Omental fat pad (tissue), 4 donors: ENCODE results near the gene IGSF8. TPM values are rescaled to one million over a fixed set of nuclear protein-coding genes. Genes with fewer than 3 reads are reported as not detected.

Experiments used
- ATAC-seq: fragments of 150-250 bp; one replicate; pipeline ENCODE4 v1.9.1; 2016; ENCODE audit warnings: mild to moderate bottlenecking, moderate library complexity; ENCODE audit not compliant: low FRiP score
- DNase-seq: peaks from one replicate; pipeline ENCODE4 v3.0.0-alpha.2; 2019; ENCODE audit warnings: low spot score
- total RNA-seq, 4 donors: library from RNA; depleted of rRNA; stranded (reverse); fragments of >200 nt; gene quantifications; one replicate each; pipeline ENCODE4 v1.1.0, GENCODE V29; 2016
- TF ChIP-seq, protein P1 (sequence below), 3 donors: fragments of 450-650 bp; IDR thresholded peaks; one replicate each; pipeline ENCODE4 v1.5.1; 2016 to 2017; ENCODE audit warnings: antibody characterized with exemption in 3 of 3, mild to moderate bottlenecking in 3 of 3, moderate library complexity in 2 of 3

Gene IGSF8
- total RNA-seq, 4 donors from 2014 or later = 17.5 to 20.5 (median 18.6) TPM

DNA sequence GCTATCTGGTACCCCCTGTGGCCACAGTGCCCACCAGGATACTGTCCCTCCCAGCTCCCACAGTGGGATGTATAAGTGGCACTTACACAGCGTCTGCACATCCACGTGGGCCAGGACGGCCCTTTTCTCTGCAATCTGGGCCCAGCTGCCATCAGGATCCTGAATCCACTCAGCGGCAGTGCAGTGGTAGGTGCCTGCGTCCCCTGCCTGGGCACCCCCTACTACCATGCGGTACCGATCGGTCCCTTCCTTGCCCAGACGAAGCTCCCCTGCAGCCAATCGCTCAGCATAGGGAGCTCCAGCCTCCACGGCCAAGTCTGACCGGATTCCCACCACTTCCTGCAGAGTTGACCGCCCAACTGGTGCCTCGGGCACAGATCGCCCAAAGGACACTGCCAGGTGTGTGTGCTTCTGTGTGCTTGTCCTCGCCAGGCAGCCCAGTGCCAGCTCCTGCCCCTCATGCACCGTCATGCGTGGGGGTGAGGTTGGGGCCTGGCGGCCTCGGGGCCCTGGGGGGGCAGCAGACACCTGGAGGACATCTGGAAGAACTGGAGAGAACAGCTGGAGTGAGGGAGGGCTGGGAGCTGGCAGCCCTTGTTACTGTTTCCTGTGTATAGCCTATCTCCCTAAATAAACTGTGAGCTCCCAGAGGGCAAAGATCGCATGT, 4.7 kb downstream of the IGSF8 start:
- ATAC-seq = no peak
- TF ChIP-seq, protein P1, sequence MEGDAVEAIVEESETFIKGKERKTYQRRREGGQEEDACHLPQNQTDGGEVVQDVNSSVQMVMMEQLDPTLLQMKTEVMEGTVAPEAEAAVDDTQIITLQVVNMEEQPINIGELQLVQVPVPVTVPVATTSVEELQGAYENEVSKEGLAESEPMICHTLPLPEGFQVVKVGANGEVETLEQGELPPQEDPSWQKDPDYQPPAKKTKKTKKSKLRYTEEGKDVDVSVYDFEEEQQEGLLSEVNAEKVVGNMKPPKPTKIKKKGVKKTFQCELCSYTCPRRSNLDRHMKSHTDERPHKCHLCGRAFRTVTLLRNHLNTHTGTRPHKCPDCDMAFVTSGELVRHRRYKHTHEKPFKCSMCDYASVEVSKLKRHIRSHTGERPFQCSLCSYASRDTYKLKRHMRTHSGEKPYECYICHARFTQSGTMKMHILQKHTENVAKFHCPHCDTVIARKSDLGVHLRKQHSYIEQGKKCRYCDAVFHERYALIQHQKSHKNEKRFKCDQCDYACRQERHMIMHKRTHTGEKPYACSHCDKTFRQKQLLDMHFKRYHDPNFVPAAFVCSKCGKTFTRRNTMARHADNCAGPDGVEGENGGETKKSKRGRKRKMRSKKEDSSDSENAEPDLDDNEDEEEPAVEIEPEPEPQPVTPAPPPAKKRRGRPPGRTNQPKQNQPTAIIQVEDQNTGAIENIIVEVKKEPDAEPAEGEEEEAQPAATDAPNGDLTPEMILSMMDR (IDR thresholded peaks at IDR 0.05) = no peak
- no peak for DNase-seq

DNA sequence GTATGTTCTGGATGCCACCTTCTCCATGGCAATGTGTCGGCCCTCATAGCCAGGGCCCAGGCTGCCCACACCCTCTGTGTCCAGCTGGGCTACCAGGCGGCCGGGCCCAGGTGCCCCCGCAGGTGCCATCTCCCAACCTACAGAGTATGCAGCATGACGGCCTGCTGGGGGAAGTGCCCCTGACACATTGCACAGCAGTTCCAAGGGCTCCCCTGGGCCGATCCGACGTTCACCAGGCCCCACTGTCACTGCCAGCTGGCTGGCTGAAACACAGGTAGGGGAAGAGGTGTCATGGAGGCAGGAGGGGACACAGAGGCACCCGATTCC, 5.4 kb downstream of the IGSF8 start:
- TF ChIP-seq, protein P1 (IDR thresholded peaks at IDR 0.05) = no peak
- no peak for DNase-seq
- ATAC-seq = no peak

DNA sequence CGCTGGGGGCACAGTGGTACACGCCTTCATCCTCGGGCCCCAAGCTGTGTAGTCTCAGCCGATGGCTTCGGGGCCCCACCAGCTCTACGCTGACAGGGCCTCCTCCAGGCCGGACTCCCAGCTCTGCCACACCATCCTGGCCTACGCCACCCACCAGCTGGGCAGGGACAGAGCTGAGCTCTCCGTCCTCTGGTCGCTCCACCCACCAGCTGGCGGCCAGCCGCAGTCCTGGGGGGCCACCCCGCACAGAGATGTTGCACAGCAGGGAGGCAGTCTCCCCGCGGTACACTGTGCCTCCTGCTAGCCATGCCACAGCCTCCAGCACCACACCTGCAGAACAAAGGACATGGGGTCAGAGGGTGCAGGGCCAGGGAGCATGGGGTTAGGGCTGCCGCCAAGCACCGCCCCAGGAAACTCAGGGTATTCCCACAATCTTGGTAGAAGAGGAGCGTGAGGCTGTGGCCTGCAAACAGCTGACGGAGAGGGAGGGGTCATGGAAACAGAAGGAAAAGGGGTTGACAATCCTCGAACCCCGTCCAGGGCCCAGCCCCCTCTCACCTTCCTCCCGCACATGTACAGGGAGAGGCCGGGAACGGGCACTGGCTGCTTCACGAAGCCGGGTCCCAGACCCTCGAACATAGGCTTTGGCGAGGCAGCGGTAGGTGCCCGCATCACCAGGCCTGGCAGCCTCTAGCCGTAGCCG, 5.9 kb downstream of the IGSF8 start:
- DNase-seq (no peak), ATAC-seq (no peak)
- TF ChIP-seq, protein P1 (IDR thresholded peaks at IDR 0.05) = no peak

DNA sequence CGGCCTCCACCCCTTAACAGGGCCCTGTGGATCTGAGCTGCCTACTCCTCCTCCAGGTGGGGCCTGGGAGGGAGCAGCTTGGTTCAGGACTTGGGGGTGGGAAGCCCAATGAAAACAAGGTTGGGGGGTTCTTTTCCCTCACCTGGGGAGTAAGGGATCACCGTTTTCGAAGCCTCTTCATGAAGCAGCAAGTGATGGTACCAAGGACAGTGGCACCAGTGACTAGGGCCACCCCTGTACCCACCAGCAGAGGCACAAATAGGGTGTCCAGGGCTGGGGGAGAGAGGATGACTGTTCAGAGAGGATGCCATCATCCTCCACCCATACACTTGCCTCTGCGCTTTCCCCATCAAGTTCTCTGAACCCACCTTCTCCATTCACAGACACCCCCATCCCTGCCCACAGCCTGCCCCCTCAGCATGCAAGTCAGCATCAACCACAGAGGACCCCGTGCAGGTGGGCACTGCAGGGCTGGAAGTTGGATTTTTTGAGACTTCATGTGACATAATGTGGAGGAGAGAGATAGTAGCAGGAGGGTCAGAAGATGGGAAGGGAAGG, 6.7 kb downstream of the IGSF8 start:
- TF ChIP-seq, protein P1 (IDR thresholded peaks at IDR 0.05) = no peak
- no peak for ATAC-seq
- DNase-seq = no peak

DNA sequence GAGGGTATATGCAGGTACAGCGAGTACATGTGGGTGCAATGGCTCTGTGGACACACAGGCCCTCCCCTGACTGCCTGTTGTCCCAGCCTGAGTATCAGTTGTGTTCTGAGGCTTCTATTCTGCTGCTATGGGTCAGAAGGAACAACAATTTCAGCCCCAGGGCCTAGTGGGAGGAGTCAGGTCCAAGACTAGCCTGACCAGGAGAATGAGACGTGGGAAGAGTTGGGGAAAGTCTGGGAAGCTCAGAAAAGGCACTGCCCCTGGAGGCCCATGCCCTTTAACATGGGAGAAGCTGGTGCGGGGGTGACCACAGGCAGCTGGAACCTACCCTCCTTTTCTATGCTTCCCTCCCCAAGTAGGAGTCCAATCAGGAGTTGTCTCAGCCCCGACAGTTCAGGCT, 7.7 kb downstream of the IGSF8 start:
- DNase-seq = no peak
- no peak for ATAC-seq
- TF ChIP-seq, protein P1 (IDR thresholded peaks at IDR 0.05) = no peak

DNA sequence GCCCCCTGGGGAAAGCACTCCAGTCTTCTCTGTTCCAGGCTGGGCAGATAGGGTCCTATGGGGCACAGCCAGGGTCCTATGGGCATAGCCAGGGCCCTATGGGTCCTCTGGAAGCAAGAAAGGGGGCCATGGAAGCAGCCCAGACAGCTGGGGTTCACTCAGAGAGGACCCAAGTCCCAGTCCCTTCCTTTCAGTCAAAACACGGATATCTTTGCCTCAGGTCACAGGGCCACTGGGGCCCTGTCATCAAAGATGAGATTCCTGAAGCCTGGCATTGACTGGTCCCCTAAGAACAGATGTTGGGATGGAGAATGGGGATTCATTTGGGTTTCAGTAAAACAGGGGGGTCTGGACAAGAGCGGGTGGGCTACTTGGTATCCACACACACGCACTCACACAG, 8.5 kb downstream of the IGSF8 start:
- DNase-seq (no peak), ATAC-seq (no peak)
- TF ChIP-seq, protein P1 (IDR thresholded peaks at IDR 0.05) = no peak
